ENCODE measurements around the gene CCDC186.

The CCDC186 gene

DNA sequence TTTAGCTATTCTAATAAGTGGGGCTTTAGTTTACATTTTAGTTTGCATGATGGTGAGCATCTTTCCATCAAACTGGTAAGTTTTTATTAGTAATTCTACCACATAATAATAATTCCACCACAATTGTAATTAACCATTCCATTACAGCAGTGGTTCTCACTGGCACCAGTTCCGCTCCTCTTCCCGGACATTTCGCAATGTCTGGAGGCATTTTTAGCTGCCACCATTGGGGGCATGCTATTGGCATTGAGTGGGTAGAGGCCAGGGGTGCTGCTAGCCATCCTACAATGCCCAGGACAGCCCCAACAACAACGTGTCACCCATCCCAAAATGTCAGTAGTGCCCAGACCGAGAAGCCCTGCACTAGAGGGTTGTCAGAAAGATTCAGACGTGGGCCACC is 98.9 kb downstream of the CCDC186 start:
- Histone ChIP-seq H3K36me3 (ENCODE audit: control insufficient read depth, insufficient read depth, low read length) (no peaks in the 10 kb centered on the region), H3K9me3 (ENCODE audit: control insufficient read depth, insufficient read depth, low read length) (no peaks in the 10 kb centered on the region), H3K4me3 (ENCODE audit: low read length) (no peak overlapping the region), H3K27me3 (ENCODE audit: control insufficient read depth, insufficient read depth, low read length) (no peaks in the 10 kb centered on the region), H3K27ac (ENCODE audit: low read length) (no peak overlapping the region), H3K4me1 (ENCODE audit: control insufficient read depth, insufficient read depth, low read length) (no peaks in the 10 kb centered on the region)
- DNase-seq (ENCODE audit: low read depth, low spot score): no peak
- WGBS (ENCODE audit: insufficient coverage, insufficient read length): no CpG with 5 or more reads among the region's 6 CpGs

DNA sequence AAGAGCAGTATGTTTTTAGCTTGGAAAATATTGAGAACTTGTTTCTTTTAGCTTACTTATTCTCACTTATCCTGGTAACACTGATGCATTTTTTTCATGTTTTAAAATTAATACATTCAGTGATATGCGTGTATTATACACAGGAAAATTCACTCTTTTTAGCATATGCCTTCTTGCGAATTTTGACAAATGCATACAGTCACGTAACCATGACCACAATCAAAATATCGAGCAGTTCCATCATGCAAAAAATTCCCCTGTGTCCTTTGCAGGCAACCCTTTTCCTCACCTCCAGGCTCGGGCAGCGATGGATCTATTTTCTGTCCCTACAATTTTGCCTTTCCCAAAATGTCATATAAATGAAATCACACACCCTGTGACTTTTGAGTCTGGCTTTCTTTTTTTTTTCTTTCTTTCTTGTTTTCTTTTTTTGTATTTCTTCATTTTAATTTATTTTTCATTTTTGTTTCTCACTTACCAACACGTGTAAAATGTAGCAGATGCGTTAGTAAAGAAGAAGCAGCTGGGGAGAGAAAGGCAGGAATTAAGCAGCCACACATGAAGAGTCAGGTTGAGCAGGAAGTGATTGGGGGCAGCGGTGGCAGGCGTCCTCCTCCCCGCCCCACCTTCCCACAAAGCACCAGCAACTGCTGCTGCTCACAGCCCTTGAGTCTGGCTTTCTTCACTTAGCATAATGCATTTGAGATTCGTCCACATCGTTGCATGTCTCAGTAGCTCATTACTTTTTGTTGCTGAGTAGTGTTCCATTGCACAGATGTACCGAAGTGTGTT is 100.4 kb downstream of the CCDC186 start:
- Histone ChIP-seq H3K9me3 (ENCODE audit: control insufficient read depth, insufficient read depth, low read length) (no peaks in the 10 kb centered on the region), H3K36me3 (ENCODE audit: control insufficient read depth, insufficient read depth, low read length) (no peaks in the 10 kb centered on the region), H3K27ac (ENCODE audit: low read length) (no peak overlapping the region), H3K4me3 (ENCODE audit: low read length) (no peak overlapping the region), H3K4me1 (ENCODE audit: control insufficient read depth, insufficient read depth, low read length) (no peaks in the 10 kb centered on the region), H3K27me3 (ENCODE audit: control insufficient read depth, insufficient read depth, low read length) (no peaks in the 10 kb centered on the region)
- DNase-seq (ENCODE audit: low read depth, low spot score): no peak
- WGBS (ENCODE audit: insufficient coverage, insufficient read length): no CpG with 5 or more reads among the region's 14 CpGs

DNA sequence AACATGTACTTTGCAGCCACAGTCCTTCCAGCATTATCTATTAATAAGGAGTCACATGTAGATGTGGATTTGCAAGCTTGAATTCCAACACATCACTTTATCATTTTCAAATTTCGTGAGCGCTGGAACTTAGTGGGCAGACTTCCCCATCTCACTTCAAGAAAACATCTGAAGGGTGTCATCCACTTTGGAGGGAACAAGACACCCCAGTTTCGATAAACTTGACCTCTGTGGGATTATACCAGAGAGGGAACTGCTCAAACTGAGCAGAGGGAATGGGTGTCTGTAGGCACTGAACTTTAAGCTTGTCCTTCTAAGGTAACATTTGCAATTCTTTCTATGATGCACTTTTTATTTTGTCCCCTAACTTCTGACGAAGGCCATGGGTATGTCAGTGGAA is 102.8 kb downstream of the CCDC186 start:
- Histone ChIP-seq H3K4me1 (ENCODE audit: control insufficient read depth, insufficient read depth, low read length) (no peaks in the 10 kb centered on the region), H3K9me3 (ENCODE audit: control insufficient read depth, insufficient read depth, low read length) (no peaks in the 10 kb centered on the region), H3K27me3 (ENCODE audit: control insufficient read depth, insufficient read depth, low read length) (no peaks in the 10 kb centered on the region), H3K36me3 (ENCODE audit: control insufficient read depth, insufficient read depth, low read length) (no peaks in the 10 kb centered on the region), H3K4me3 (ENCODE audit: low read length) (no peak overlapping the region), H3K27ac (ENCODE audit: low read length) (no peak overlapping the region)
- no peak for DNase-seq (ENCODE audit: low read depth, low spot score)
- WGBS (ENCODE audit: insufficient coverage, insufficient read length): no CpG with 5 or more reads among the region's 4 CpGs
